Aortic smooth muscle cell (primary cell): ENCODE results near the gene GALR1. TPM values are rescaled to one million over a fixed set of nuclear protein-coding genes. Genes with fewer than 3 reads are reported as not detected.

Experiments used
- total RNA-seq: library from RNA; depleted of rRNA; stranded (reverse); fragments of >200 nt; gene quantifications from 2 replicates; pipeline ENCODE4 v1.2.3, GENCODE V29; 2014

The GALR1 gene
- total RNA-seq = not detected in 2 replicates

GRCh38 chr18:77249569-77250500 is at the start of gene GALR1:
GALR1 (plus strand) TSS chr18:77249848; CDS start chr18:77250549, 701 bp downstream.

Other genes starting within 250 kb of the GALR1 start
- gene MBP, start 117.1 kb upstream of the GALR1 start, total RNA-seq = 13.1 and 20.5 TPM in 2 replicates